LNCAP (cell line): ENCODE measurements around the gene PHOX2B.

Experiments used
- TF ChIP-seq, protein P1 (sequence below): fragments of 450-650 bp; IDR thresholded peaks from 2 replicates; pipeline ENCODE4 v1.5.1; 2017; ENCODE audit warnings: mild to moderate bottlenecking

The PHOX2B gene

GRCh38 chr4:41701983-41702382, 46.5 kb downstream of the PHOX2B start:
- TF ChIP-seq, protein P1, sequence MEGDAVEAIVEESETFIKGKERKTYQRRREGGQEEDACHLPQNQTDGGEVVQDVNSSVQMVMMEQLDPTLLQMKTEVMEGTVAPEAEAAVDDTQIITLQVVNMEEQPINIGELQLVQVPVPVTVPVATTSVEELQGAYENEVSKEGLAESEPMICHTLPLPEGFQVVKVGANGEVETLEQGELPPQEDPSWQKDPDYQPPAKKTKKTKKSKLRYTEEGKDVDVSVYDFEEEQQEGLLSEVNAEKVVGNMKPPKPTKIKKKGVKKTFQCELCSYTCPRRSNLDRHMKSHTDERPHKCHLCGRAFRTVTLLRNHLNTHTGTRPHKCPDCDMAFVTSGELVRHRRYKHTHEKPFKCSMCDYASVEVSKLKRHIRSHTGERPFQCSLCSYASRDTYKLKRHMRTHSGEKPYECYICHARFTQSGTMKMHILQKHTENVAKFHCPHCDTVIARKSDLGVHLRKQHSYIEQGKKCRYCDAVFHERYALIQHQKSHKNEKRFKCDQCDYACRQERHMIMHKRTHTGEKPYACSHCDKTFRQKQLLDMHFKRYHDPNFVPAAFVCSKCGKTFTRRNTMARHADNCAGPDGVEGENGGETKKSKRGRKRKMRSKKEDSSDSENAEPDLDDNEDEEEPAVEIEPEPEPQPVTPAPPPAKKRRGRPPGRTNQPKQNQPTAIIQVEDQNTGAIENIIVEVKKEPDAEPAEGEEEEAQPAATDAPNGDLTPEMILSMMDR, result no peak

DNA sequence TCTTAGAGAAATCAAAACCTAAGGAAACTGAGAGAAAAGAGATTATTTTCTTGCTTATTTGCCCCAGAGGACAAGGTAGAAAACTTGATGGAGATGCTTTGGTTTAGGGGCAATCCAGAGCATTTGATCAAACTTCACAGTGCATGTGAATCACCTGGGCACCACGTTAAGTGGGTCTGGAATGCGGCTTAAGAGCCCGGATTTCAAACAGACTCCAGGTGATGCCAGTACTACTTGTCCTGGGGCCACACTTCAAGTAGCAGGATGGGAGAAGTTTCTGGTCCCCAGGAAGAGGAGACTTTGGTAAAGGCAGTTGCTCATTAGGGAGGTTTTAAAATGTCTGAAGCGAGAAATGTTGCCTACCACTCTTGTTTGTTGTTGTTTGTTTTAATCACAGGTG, 51.8 kb downstream of the PHOX2B start:
- TF ChIP-seq, protein P1, result no peak

DNA sequence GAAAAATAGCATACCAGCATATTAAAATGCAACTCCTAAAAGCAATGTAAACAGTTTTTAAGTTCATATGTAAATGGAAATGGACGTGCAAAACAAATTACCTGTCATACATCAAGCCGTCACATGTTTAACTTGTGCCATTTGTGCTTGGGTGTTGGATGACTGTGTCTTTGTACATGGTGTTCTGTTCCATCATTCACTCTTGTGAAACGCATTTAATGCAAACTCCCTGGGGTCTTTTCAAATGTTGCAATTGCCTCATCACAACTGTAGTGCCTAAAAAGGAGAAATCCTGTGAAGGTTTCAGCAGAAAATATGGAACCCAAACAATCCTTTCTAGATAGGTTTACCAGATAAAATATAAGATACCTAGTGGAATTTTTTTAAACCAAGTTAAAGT, 52.4 kb downstream of the PHOX2B start:
- TF ChIP-seq, protein P1, result no peak
